ENCODE results near the gene TMEM35B.
"Not testable (repeated sequence)": the region's sequence is repeated elsewhere in the genome, so short reads cannot be mapped to it uniquely, and the experiment has no call there.

TMEM35B gene

DNA sequence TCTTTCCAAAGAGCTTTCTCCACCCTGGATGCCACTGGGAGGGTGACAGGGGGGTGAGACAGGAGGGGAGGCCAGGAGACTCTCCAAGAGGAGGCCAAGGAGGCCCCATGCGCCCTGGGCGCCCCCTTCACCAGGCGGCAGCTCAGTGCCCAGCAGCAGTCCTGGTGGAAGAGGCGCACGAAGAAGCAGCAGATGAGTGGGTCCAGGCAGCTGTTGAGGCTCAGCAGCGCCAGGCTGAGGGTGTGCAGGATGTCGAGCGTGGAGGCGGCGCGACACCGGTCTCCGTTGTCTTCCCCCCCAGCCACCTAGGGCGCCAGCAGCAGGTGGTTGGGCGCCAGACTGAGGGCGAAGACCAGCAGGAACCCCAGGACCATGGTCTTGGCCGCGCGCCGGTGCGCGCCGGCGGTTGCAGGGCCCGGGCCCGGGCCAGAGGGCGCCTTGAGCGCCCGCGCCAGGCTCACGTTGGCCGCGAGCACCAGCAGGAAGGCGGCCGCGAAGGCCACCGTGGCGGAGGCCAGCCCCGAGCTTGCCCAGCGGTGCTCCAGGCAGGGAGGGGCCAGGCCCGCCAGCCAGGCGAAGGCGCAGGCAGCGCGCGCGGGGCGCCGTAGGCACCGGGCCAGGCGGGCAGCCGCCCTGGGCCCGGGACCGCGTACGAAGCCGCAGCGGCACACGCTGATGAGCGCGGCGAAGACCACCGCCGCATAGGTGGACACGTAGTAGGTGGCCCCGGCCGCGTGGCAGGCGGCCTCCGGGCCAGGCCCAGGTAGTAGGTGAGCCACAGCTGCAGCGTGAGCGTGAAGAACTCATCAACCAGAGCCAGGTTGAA is 8.6 kb downstream of the TMEM35B start:
- no peak for DNase-seq (ENCODE audit: low read depth)

DNA sequence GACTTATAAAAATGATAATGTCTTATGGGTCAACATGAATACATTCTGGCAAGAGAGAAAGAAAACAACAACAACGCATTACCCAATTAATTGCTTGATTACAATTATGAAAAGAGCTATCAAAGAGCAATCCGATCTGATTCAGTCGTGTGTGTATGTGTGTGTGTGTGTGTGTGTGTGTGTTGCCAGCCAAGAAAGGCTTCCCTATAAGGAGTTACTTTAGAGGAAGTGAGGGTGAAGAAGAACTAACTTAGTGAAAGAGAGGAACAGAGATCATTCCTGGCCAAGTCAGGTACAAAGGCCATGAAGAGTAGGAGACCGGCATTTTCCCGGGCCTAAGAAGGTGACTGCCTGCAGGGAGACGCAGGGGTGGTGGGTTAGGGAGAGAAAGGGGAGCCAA is 9.4 kb downstream of the TMEM35B start:
- DNase-seq (ENCODE audit: low read depth), result no peak

GRCh38 chr1:34975338-34975737 is 9.8 kb downstream of the TMEM35B start:
- DNase-seq (ENCODE audit: low read depth), result no peak

DNA sequence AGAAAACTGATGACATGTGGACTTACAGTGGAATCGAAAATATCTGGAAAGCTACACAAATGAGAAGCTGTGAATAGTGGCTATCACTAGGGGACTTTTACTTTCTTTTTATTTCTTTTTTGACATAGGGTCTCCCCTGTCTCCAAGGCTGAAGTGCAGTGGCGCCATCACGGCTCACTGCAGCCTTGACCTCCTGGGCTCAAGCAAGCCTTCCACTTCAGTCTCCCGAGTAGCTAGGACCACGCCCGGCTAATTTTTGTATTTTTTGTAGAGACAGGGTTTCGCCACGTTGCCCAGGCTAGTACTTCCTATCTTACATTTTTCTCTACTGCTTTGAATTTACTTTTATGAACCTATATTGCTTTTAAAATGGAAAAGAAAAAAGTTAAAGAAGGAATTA is 10.5 kb downstream of the TMEM35B start:
- no peak for DNase-seq (ENCODE audit: low read depth)

DNA sequence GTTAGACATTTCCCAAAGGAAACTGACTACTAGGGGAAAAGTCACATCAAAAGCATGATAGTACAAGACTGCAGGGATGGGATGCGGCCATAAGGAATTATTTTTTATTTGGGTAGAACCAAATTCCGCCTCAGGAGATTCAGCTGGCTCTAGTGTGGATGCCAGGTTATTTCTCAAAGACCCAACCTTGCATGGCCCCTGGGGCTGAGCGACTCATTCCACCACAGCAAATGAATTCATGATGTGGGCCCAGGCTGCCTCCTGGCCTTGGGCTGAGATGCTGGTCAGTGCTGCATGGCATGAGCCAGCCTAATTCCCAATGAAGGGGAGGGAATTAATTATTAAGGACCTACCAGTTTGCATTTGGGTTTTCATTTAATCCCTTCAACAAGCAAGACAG is 11.8 kb downstream of the TMEM35B start:
- DNase-seq (ENCODE audit: low read depth), result no peak

DNA sequence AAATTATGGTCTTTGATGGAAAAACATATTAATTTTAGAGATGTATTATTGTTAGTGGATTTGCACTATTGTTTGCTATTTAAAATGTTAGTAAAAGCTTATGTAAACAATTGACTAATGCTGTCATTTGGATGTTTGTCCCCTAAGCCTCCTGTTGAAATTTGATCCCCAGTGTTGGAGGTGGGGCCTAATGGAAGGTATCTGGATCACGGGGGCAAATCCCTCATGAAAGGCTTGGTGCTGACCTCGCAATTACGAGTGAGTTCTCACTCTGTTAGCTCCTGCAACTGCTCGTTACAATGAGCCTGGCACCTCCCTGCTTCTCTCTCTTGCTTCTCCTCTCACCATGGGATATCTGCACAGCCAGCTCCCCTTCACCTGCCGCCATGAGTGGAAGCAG is 14.3 kb downstream of the TMEM35B start:
- DNase-seq (ENCODE audit: low read depth), result no peak

- DNase-seq (ENCODE audit: low read depth), result no peak
Measured at GRCh38 chr1:34970220-34970735, 14.9 kb downstream of the TMEM35B start.

DNA sequence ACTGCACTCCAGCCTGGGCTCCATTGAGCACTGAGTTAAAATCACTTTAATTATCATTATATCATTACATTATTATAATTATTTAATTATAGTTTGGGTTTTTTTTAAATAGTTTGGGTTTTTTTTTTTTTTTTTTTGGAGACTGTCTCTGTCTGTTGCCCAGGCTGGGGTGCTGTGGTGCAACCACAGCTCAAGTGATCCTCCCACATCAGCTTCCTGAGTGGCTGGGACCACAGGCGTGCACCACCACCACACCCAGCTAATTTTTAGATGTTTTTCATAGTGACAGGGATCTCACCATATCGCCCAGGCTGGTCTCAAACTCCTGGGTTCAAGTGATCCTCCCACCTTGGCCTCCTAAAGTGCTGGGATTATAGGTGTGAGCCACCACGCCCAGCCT is 16.9 kb downstream of the TMEM35B start:
- DNase-seq (ENCODE audit: low read depth), result not testable (repeated sequence)

- DNase-seq (ENCODE audit: low read depth), result not testable (repeated sequence)
Measured at GRCh38 chr1:34967672-34968071, 17.5 kb downstream of the TMEM35B start.

DNA sequence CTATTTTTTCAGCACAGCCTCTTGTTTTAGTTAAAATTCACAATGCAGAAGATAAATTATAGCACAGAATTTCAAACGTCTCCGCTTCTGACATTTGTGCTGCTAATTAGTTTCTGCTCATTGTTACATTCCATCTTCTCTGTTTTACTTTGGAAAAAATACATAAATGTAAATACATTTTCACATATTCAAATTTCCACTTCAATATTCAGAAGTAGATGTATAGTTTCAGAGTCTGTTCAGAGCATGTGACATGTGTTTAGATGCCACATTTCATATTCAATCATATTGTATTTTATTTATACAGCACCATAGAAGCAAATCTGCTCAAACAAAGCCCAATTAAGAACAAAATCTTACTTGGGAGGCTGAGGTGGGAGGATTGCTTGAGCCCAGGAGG is 19.6 kb downstream of the TMEM35B start:
- DNase-seq (ENCODE audit: low read depth), result no peak

DNA sequence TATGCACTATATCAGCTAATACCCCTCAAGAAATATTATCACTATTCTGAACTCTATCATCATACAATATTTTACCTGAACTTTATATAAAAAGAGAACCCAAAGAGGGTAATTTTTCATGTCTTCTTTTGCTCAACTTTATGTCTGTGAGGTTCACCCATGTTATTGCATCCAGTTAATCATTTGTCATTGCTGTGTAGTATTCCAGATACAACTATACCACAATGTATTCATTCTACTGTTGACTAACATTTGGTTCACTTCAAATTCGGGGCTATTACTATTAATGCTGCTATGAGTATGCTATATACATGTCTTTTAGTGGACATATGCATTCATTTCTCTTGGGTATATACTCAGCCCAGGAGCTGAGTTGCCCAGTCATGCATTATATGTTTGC is 34.7 kb downstream of the TMEM35B start:
- DNase-seq (ENCODE audit: low read depth), result no peak

DNA sequence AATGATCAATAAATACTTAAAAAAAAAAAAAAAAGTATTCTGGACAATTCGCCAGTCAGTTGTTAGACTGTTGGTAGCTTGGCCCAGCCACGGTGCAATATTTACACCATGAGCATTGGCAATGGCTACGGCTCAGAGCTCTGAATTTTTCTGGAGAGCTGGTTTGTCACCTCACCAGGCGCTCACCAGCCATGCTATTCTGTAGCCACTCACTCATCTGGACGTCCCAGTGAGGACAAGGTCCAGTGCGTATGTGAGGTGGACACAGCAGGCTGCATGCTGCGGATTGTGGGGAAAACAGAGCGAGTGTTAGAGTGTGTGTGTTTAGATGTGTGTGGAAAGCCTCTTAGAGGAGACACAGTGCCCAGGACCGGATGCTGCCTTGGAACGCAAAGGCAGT is 36.4 kb downstream of the TMEM35B start:
- DNase-seq (ENCODE audit: low read depth), result not testable (repeated sequence)

DNA sequence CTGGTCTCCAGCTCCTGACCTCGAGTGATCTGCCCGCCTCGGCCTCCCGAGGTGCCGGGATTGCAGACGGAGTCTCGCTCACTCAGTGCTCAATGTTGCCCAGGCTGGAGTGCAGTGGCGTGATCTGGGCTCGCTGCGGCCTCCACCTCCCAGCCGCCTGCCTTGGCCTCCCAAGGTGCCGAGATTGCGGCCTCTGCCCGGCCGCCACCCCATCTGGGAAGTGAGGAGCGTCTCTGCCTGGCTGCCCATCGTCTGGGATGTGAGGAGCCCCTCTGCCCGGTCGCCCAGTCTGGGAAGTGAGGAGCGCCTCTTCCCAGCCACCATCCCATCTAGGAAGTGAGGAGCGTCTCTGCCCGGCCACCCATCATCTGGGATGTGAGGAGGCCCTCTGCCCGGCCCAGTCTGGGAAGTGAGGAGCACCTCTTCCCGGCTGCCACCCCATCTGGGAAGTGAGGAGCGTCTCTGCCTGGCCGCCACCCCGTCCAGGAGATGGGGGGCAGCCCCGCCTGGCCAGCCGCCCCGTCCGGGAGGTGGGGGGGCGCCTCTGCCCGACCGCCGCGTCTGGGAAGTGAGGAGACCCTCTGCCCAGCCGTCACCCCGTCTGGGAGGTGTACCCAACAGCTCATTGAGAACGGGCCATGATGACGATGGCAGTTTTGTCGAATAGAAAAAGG is 37.4 kb downstream of the TMEM35B start:
- DNase-seq (ENCODE audit: low read depth), result not testable (repeated sequence)

GRCh38 chr1:34946211-34946610 is 38.9 kb downstream of the TMEM35B start:
- no peak for DNase-seq (ENCODE audit: low read depth)

- DNase-seq (ENCODE audit: low read depth), result not testable (repeated sequence)
Measured at GRCh38 chr1:34941798-34942197, 43.3 kb downstream of the TMEM35B start.

Measured in T follicular helper cell (primary cell).